Uterus (tissue), 4 donors: Measurements from ENCODE around the gene MAGED4. TPM values are rescaled to one million over a fixed set of nuclear protein-coding genes. Genes with fewer than 3 reads are reported as not detected.

Experiments used
- DNase-seq, 2 donors: peaks; one replicate each; pipeline ENCODE4 v3.0.0-alpha.2; 2019 to 2020
- H3K27ac ChIP-seq, 2 donors: fragments of 200-600 bp; sonication (generic); 1 replicate in 1 of 2; 2 replicates in 1 of 2; pipeline ENCODE4 v1.5.1; 2016 to 2018
- H3K27me3 ChIP-seq, 2 donors: fragments of 200-600 bp; sonication (generic); one replicate each; pipeline ENCODE4 v1.5.1; 2018 to 2019; ENCODE audit warnings: control low read depth in 1 of 2
- H3K36me3 ChIP-seq, 2 donors: fragments of 200-600 bp; sonication (generic); one replicate each; pipeline ENCODE4 v1.5.1; 2019; ENCODE audit warnings: control low read depth in 1 of 2
- H3K4me1 ChIP-seq, 2 donors: fragments of 200-600 bp; sonication (generic); one replicate each; pipeline ENCODE4 v1.5.1; 2018 to 2019; ENCODE audit warnings: control low read depth in 1 of 2
- H3K4me3 ChIP-seq, 2 donors: fragments of 200-600 bp; sonication (generic); 1 replicate in 1 of 2; 2 replicates in 1 of 2; pipeline ENCODE4 v1.5.1; 2018 to 2019; ENCODE audit warnings: mild to moderate bottlenecking in 1 of 2
- H3K9me3 ChIP-seq, 2 donors: fragments of 200-600 bp; sonication (generic); one replicate each; pipeline ENCODE4 v1.5.1; 2019; ENCODE audit warnings: control low read depth in 1 of 2
- POLR2A ChIP-seq, 2 donors: fragments of 450-650 bp; IDR thresholded peaks; one replicate each; pipeline ENCODE4 v1.6.1; 2016; ENCODE audit warnings: antibody characterized with exemption in 2 of 2, mild to moderate bottlenecking in 1 of 2, moderate library complexity in 1 of 2
- intact Hi-C: fragments of 100-400 bp; cut with DNase I; formaldehyde crosslinking; loops from one replicate; pipeline ENCODE4 v1.15.1; 2023; ENCODE audit warnings: low total_unique reads
- small RNA-seq: library from RNA; depleted of rRNA; stranded (forward); fragments of <200 nt; gene quantifications from one replicate; pipeline ENCODE3, GENCODE V24; 2016
- total RNA-seq, 4 donors: library from RNA; depleted of rRNA in 3 of 4; stranded (reverse); fragments of >200 nt in 3 of 4; gene quantifications; one replicate each; pipeline versions ENCODE4 v1.1.0 to v1.2.4, GENCODE V29; 2014 to 2023
- TF ChIP-seq, protein P1 (sequence below), 4 experiments: fragments of 200-600 bp in 2 of 4; fragments of 450-650 bp in 2 of 4; sonication (generic) in 2 of 4; IDR thresholded peaks; one replicate each; pipeline ENCODE4 v1.5.1; 2016 to 2019; ENCODE audit warnings: antibody characterized with exemption in 4 of 4, mild to moderate bottlenecking in 2 of 4, moderate library complexity in 1 of 4
- donor health status: DM: yes; HTN: yes; CAD: no.

MAGED4 gene
- total RNA-seq, 4 donors from 2014 or later = 1.3 to 53.3 (median 12.3) TPM

- TF ChIP-seq, protein P1, sequence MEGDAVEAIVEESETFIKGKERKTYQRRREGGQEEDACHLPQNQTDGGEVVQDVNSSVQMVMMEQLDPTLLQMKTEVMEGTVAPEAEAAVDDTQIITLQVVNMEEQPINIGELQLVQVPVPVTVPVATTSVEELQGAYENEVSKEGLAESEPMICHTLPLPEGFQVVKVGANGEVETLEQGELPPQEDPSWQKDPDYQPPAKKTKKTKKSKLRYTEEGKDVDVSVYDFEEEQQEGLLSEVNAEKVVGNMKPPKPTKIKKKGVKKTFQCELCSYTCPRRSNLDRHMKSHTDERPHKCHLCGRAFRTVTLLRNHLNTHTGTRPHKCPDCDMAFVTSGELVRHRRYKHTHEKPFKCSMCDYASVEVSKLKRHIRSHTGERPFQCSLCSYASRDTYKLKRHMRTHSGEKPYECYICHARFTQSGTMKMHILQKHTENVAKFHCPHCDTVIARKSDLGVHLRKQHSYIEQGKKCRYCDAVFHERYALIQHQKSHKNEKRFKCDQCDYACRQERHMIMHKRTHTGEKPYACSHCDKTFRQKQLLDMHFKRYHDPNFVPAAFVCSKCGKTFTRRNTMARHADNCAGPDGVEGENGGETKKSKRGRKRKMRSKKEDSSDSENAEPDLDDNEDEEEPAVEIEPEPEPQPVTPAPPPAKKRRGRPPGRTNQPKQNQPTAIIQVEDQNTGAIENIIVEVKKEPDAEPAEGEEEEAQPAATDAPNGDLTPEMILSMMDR (IDR thresholded peaks at IDR 0.05) = no peak
- TF ChIP-seq POLR2A (IDR thresholded peaks at IDR 0.05) = no peak
- no peak for DNase-seq
- Histone ChIP-seq H3K4me1 (no peaks in the 10 kb centered on the region), H3K4me3 (no peak overlapping the region), H3K27ac (no peak overlapping the region), H3K27me3 (no peaks in the 10 kb centered on the region), H3K9me3 (no peaks in the 10 kb centered on the region), H3K36me3 (no peaks in the 10 kb centered on the region)
- intact Hi-C loops = no loop called here
These were observed 36.2 kb downstream of the MAGED4 start for GRCh38 chrX:52220936-52221335.

Small RNA genes lying within 50 kb of the gene (small RNA-seq; reads per million reads assigned to genes)
- gene SNORA11D = not detected

Other genes starting within 250 kb of the MAGED4 start
- gene MAGED4B, start 115.7 kb upstream of the MAGED4 start, total RNA-seq = 10 to 100 TPM in 3 of 4 donors, 1 to 10 TPM in 1; 1.8 to 31.2 (median 19.5) TPM
- not detected for gene XAGE2, start 184.1 kb downstream of the MAGED4 start, total RNA-seq